Amygdala (tissue), 56 donors: ENCODE results near the gene C1orf53.

Experiments used
- DNase-seq, 56 donors: peaks; one replicate each; lab custom pipeline; 2025; lab: John Stamatoyannopoulos, UW

The C1orf53 gene

DNA sequence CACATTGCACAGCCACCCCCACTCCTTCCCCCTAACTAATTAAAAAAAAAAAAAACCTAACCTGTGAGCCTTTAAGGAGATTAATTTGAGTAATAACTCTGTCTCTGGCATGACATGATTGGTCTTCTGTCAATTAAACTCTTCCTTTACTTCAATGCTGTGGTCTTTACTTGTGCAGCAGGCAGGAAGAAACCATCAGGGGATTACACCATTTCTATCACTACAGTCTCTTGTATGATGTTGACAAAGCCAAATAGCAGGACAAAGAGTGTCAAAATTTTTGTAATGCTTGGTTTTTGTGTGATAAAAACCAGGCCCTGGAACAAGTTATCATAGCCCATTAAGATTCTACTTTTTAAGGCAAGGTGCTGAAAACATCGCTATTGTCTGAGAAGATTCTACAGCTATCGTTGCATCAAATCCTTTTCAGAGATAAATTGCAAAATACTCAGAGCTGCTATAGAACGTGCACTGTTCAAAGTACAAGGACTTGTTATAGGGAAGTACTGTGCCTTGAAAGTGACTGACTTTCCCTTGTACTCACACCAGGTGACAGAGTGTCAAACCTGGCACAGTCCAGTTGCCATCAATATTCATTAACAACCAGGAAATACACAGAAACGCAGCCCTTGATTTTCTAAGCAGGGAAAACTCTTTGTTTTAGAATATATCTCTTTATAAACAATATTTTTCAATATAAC lies 52.4 kb downstream of the C1orf53 start:
- DNase-seq = no peak

DNA sequence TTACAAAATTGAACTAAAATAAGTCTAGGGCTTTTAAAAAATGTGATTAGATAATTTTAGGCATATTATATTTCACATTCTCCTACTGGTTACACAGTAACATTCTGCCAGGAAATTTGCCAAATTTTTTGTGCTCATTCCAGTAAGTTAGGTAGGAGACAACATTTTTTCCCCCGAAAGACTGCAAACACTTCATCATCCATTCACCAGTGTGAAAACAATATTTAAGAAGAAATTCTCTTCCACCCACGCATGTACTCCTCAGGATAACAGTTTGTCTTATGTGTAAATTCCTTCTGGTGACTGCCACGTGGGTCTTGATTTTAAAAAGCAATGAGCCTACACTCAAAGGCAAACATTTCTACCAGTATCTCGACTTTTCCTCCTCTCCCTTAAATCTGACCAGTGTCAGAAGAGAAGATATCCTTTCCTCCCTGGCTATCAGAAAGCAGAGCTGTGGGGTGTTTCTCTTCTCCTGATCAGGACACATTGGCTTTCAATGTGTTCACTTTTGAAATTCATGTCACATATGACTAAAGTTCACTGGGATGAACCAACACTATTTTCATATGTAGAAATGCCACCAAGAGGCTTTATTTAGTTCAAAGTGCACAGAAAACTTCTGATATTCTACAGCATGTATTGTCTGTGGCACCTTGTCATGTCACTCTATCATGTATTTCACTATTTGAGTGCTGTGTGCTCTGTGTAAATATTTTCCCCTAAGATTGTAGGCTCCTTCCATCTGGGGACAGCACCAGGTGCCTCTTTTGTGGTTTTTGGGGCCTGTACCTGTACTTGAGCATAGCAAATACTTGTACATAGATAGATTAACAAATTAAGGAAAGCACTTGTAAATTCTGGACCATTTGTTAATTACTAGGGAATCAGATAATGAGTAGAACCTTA lies 53.3 kb downstream of the C1orf53 start:
- DNase-seq = peak in 10 of 56 donors; percentile 1 to 40 (median 4)
